OCI-LY7 (cell line): Measurements from ENCODE around the gene CELF4. TPM values are rescaled to one million over a fixed set of nuclear protein-coding genes. Genes with fewer than 3 reads are reported as not detected.

ENCODE experiments used
- BruUV-seq: library from RNA; stranded (reverse); fragments of 400-500 nt; replicated peaks from 2 replicates; lab custom pipeline; 2021; lab: Mats Ljungman, UMichigan
- CTCF ChIA-PET: fragments of 300-600 bp; sonication (Branson Sonifier 250); formaldehyde crosslinking; loops from one replicate; lab custom pipeline; 2022; ENCODE audit warnings: antibody characterized with exemption; ENCODE audit not compliant: unreplicated experiment; lab: Charles Lee
- POLR2A ChIA-PET: fragments of 300-600 bp; sonication (Branson Sonifier 250); formaldehyde crosslinking; loops from one replicate; lab custom pipeline; 2022; ENCODE audit warnings: antibody characterized with exemption; lab: Charles Lee
- DNase-seq: peaks from one replicate; pipeline ENCODE4 v3.0.0-alpha.2; 2015; ENCODE audit warnings: low spot score
- H2AFZ ChIP-seq: fragments of 200-600 bp; sonication (generic), shearing (Covaris generic); 2 replicates; pipeline ENCODE4 v1.6.1; 2014; ENCODE audit warnings: mild to moderate bottlenecking, antibody characterized with exemption, low read length, moderate library complexity
- H3K27ac ChIP-seq: fragments of 200-600 bp; sonication (generic); 2 replicates; pipeline ENCODE4 v1.5.1; 2014; ENCODE audit warnings: mixed run types, low read depth, mild to moderate bottlenecking, moderate library complexity, low read length, inconsistent platforms; ENCODE audit not compliant: poor library complexity, severe bottlenecking
- H3K36me3 ChIP-seq: fragments of 200-600 bp; sonication (generic); 2 replicates; pipeline ENCODE4 v1.6.1; 2014; ENCODE audit warnings: mild to moderate bottlenecking, antibody characterized with exemption, low read length, moderate library complexity, mixed read lengths; ENCODE audit not compliant: insufficient read depth
- H3K4me1 ChIP-seq: fragments of 200-600 bp; sonication (generic); 2 replicates; pipeline ENCODE4 v1.5.1; 2014; ENCODE audit warnings: mild to moderate bottlenecking, low read length; ENCODE audit not compliant: insufficient read depth, poor library complexity, severe bottlenecking
- H3K4me2 ChIP-seq: fragments of 200-600 bp; sonication (generic); 2 replicates; pipeline ENCODE4 v1.6.1; 2014; ENCODE audit warnings: mild to moderate bottlenecking, low read length
- H3K4me3 ChIP-seq: fragments of 200-600 bp; sonication (generic); 2 replicates; pipeline ENCODE4 v1.5.1; 2014; ENCODE audit warnings: mild to moderate bottlenecking, low read depth, low read length; ENCODE audit not compliant: poor library complexity, severe bottlenecking
- H3K79me2 ChIP-seq: fragments of 200-600 bp; sonication (generic); 2 replicates; pipeline ENCODE4 v1.6.1; 2016; ENCODE audit warnings: low read depth, mild to moderate bottlenecking, low read length, moderate library complexity, mixed read lengths; ENCODE audit not compliant: insufficient read depth
- H3K9me2 ChIP-seq: fragments of 200-600 bp; sonication (generic); 2 replicates; pipeline ENCODE4 v1.6.1; 2016; ENCODE audit warnings: mild to moderate bottlenecking, low read length, mixed read lengths; ENCODE audit not compliant: insufficient read depth
- H3K9me3 ChIP-seq: fragments of 200-600 bp; sonication (generic); 2 replicates; pipeline ENCODE4 v1.6.1; 2014; ENCODE audit warnings: mild to moderate bottlenecking, mixed run types, low read length, mixed read lengths
- H4K20me1 ChIP-seq: fragments of 200-600 bp; sonication (generic); 2 replicates; pipeline ENCODE4 v1.6.1; 2014; ENCODE audit warnings: mild to moderate bottlenecking, antibody characterized with exemption, low read length, moderate library complexity, mixed read lengths; ENCODE audit not compliant: insufficient read depth
- CTCF ChIP-seq: fragments of 200-600 bp; sonication (generic); conservative IDR thresholded peaks from 2 replicates; pipeline ENCODE4 v1.5.1; 2014; ENCODE audit warnings: mild to moderate bottlenecking, antibody characterized with exemption, low read length, moderate library complexity, mixed read lengths
- EZH2phosphoT487 ChIP-seq: fragments of 200-600 bp; sonication (generic); IDR thresholded peaks from 2 replicates; pipeline ENCODE4 v1.6.1; 2018; ENCODE audit warnings: low read depth, borderline replicate concordance, mild to moderate bottlenecking, mixed run types, antibody characterized with exemption, low read length, moderate library complexity, mixed read lengths
- intact Hi-C: fragments of 100-400 bp; cut with micrococcal nuclease; formaldehyde crosslinking; loops from one replicate; pipeline ENCODE4 v1.10.0; 2022; ENCODE audit not compliant: unreplicated experiment
- total RNA-seq, 2 experiments: library from RNA; depleted of rRNA in 1 of 2; stranded (reverse); fragments of >200 nt in 1 of 2; shearing (Covaris generic) in 1 of 2; gene quantifications; 2 replicates each; pipeline ENCODE4 v1.2.3, GENCODE V29; 2014 to 2022

The CELF4 gene
- total RNA-seq, 2 experiments from 2014 or later, result not detected

DNA sequence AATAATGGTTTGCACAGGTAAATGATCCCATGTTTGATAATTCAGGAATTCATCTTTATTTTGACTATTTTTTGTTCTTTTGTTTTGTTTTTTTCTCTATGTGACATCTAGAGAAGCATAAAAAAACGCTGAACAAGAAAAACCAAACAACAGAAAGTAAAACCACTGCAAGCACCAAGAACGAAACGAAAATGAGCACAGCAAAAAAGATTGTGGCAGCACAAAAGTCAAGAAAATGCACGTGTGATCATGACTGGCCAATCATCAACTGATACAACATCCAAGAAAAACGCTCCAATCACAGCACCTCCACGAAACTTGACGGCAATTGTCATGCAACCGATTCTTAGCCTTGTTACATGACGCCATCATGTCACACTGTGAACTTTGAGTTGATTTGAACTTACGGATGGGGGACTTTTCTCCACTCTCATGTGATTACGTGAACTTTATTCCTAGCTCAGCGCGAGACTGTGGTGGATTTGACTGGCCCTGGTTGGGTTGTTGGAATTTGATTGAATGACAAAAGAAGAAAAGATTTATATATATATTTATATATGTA lies 318.7 kb downstream of the CELF4 start:
- CTCF ChIA-PET, result no interaction called here

GRCh38 chr18:37244618-37245017 lies 321.0 kb downstream of the CELF4 start:
- no peaks in the 10 kb centered on the region for H3K9me2 ChIP-seq
- no peak overlapping the region for H3K4me3 ChIP-seq
- H3K36me3 ChIP-seq, result no peaks in the 10 kb centered on the region
- H3K9me3 ChIP-seq, result no peaks in the 10 kb centered on the region
- no peak overlapping the region for H3K27ac ChIP-seq
- no peaks in the 10 kb centered on the region for H3K4me1 ChIP-seq
- no TSS peak for BruUV-seq
- ChIA-PET CTCF (no interaction called here), POLR2A (no interaction called here)
- intact Hi-C loops, result no loop called here
- H3K4me2 ChIP-seq, result no peak overlapping the region
- no peak for TF ChIP-seq CTCF
- no peak for TF ChIP-seq EZH2phosphoT487
- no peak overlapping the region for H2AFZ ChIP-seq
- no peaks in the 10 kb centered on the region for H3K79me2 ChIP-seq
- no peaks in the 10 kb centered on the region for H4K20me1 ChIP-seq
- no peak for DNase-seq

More for the DNA sequence above, 318.7 kb downstream of the CELF4 start:
- Histone ChIP-seq H3K4me3 (no peak overlapping the region), H4K20me1 (no peaks in the 10 kb centered on the region), H3K4me1 (no peaks in the 10 kb centered on the region), H3K9me3 (no peaks in the 10 kb centered on the region), H2AFZ (no peak overlapping the region), H3K27ac (no peak overlapping the region), H3K79me2 (no peaks in the 10 kb centered on the region), H3K4me2 (no peak overlapping the region), H3K36me3 (no peaks in the 10 kb centered on the region), H3K9me2 (no peaks in the 10 kb centered on the region)
- no peak for TF ChIP-seq CTCF
- TF ChIP-seq EZH2phosphoT487, result no peak
- POLR2A ChIA-PET, result no interaction called here
- DNase-seq, result no peak
- BruUV-seq, result no TSS peak
- intact Hi-C loops, result no loop called here

DNA sequence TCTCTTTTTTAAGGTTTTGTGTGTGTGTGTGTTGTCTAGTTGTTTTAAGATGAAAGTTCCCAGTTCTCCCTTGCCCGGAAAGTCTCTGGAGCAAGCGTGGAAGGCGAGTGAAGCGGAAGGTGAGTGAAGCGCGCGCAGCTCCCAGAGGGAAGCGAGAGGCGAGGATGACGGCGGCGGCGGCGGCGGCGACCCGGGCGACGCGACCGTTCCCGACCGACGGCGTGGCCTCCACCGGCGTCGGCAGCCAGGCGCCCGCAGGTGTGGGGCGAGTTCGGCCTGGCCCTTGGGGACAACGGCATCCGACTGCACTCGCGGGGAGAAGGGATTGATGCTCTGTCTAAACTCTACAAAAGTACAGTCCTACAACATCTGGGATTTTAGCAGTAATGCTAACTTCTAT lies 321.9 kb downstream of the CELF4 start:
- Histone ChIP-seq H3K4me2 (no peak overlapping the region), H3K27ac (no peak overlapping the region), H3K9me3 (no peaks in the 10 kb centered on the region), H2AFZ (no peak overlapping the region), H3K4me3 (no peak overlapping the region), H3K4me1 (no peaks in the 10 kb centered on the region), H4K20me1 (no peaks in the 10 kb centered on the region), H3K36me3 (no peaks in the 10 kb centered on the region), H3K79me2 (no peaks in the 10 kb centered on the region), H3K9me2 (no peaks in the 10 kb centered on the region)
- no peak for DNase-seq
- TF ChIP-seq CTCF, result no peak
- TF ChIP-seq EZH2phosphoT487, result no peak
- ChIA-PET CTCF (no interaction called here), POLR2A (no interaction called here)
- no TSS peak for BruUV-seq
- intact Hi-C loops, result no loop called here
